Stimulated activated CD4-positive, alpha-beta T cell treated with anti-CD3 and anti-CD28 coated beads, TNF-alpha, amount 100 ng/mL, for 24 hours (primary cell): Measurements from ENCODE around the gene FAHD1.
"Not testable (repeated sequence)": the region's sequence is repeated elsewhere in the genome, so short reads cannot be mapped to it uniquely, and the experiment has no call there.

Source experiments
- DNase-seq, 3 experiments: peaks; one replicate each; pipeline ENCODE4 v3.0.0-alpha.2; 2020; ENCODE audit warnings: low read depth in 3 of 3

Gene FAHD1

DNA sequence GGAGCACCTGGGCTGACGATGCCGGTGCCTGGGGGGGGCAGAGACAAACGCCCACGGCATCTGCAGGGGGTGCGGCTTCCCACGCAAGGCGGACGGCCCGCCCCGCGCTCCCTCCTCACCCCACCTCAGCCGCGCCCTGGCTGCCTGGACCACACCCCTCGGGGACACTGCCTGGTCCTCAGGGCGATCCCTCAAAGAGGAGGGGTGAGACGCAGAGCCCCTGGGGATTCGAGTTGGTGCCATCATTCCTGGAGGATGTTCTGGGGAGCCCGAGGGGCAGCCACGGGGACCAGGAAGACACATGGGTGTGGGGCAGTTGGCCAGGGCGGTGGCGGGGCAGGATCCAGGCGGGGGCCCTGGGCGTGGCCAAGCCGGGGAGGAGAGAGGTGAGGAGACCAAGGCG, 37.4 kb upstream of the FAHD1 start:
- DNase-seq: no peak

DNA sequence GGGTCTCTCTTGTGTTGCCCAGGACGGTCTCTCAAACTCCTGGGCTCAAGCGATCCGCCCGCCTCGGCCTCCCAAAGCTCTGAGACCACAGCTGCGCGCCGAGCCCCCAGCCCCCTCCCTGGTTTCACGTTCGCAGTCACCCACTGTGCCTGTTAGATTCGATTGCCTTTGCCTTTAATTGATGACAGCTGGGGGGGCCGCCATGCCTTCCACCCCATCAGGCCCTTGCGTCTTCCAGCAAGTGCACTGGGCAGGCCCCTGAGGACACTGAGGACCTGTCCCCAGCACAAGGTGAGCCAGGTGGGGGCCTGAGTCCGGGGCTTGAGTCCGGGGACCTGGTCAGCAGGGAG, 36.8 kb upstream of the FAHD1 start:
- DNase-seq: no peak

DNA sequence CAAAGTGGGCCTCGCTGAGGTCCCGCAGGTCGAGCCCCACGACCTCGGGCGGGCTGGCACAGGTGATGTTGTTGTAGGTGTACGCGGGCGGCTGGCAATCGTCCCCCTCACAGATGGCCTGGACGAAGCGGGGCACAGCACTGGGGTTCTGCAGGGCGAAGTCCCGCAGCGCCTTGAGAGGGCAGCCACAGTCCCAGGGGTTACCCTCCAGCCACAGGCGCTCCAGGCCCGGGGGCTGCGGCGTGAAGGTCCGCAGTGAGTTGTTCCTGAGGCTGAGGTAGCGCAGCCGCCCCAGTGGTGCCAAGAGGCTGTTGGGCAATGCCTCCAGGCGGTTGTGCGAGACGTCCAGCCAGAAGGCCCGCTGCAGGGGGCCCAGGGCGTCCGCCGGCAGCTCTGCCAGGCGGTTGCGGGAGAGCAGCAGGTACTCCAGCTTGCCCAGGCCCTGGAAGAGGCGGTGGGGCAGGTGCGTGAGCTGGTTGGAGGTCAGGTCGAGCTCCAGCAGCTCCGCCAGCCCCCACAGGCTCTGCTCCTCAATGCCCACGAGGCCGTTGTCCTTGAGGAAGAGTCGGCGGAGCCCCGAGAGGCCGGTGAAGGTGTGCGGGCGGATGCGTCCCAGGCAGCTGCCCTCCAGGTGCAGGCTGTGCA, 36.3 kb upstream of the FAHD1 start:
- no peak for DNase-seq

DNA sequence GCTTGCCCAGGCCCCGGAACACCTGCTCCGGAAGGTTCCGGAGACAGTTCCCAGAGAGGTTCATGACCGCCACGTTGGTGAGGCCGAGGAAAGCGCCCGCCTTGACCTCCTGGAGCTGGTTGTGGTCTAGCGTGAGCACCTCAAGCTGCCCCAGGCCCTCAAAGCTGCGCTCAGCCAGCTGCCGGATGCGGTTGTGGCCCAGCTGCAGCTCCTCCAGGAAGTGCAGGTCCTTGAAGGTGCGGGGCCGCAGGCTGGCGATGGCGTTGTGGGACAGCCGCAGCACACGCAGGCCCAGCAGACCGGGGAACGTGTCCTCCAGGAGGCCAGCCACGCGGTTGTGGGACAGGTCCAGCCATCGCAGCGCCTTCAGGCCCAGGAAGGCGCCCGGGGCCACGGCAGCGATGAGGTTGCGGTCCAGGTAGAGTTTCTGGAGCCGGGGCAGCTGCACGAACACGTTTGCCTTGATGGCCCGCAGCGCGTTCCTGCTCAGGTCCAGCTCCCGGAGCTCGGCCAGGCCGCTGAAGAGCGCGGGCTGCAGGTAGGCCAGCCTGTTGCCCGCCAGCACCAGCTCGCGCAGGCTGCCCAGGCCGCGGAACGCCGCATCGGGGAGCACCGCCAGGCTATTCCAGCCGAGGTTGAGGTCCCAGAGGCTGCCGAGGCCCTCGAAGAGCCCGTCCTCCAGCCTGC, 35.6 kb upstream of the FAHD1 start:
- no peak for DNase-seq

DNA sequence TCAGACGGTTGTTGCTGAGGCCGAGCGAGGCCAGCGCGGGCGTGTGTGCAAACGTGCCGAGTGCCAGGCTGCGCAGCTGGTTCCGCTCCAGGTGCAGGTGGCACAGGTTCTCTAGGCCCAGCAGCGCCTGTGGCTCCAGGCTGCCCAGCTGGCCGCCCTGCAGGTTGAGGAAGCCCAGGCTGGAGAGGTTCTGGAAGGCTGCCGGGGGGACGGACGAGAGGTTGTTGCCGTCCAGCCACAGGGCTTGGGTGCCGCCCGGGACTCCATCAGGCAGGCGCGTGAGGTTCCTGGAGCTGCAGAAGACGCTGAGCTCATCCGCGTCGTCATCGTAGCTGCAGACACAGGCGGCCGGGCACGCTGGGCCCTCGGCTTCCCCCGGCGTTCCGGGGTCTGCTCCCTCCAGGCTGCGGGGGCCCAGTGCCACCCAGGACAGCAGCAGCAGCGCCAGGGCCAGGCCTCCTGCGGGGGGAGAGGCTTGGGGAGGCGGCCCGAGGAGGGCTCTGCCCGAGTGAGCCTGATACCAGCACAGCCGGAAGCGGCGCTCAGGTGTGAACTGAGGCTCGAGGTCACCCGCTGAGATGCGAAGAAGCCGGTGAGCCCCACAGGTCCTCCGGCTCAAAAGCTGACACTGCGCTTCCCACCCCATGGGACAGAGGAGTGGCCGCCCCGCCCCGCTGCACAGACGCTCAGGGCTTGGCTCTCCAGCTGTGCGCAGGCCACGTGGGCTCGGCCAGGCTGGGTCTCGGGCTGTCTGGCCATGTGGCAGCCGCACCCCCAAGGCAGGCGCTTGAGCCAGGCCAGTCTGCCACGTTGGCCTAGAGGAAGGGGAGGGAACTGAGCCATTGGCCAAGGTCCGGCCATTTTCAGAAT, 34.8 kb upstream of the FAHD1 start:
- no peak for DNase-seq

DNA sequence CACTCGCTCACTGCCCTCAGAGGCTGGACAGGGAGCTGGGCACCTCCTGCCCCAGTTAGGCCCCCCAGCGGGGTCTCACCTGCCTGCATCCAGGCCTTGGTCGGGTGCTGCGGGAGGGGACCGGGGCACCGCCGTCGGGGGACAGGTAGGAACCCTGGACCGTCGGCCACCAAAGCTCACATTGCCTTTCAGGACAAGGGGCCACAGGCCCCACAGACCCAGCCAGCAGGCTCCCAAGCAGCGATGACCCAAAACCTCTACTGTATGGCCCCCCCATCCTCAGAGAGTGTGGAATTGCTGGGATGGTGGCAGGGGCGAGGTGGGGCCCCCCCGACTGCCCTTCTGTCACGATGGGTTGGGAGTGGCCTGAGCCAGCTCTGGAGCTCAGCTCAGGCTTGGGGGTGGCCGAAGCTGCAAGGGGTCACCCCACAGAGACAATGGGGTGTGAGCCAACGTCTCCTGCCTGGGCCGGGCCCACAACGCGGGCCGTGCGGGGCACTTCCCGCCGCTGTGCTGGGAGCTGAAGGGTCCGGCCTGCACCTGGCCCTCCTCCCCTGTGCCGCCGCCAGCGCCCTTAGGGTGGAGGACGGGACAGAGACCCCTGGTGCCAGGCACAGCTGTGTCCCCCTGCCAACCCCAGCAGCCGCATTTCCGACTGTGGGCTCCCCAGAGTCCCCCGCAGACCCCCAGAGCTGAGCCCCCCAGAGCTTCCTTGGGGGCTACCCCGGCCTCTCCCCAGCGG, 34.0 kb upstream of the FAHD1 start:
- DNase-seq: no peak

DNA sequence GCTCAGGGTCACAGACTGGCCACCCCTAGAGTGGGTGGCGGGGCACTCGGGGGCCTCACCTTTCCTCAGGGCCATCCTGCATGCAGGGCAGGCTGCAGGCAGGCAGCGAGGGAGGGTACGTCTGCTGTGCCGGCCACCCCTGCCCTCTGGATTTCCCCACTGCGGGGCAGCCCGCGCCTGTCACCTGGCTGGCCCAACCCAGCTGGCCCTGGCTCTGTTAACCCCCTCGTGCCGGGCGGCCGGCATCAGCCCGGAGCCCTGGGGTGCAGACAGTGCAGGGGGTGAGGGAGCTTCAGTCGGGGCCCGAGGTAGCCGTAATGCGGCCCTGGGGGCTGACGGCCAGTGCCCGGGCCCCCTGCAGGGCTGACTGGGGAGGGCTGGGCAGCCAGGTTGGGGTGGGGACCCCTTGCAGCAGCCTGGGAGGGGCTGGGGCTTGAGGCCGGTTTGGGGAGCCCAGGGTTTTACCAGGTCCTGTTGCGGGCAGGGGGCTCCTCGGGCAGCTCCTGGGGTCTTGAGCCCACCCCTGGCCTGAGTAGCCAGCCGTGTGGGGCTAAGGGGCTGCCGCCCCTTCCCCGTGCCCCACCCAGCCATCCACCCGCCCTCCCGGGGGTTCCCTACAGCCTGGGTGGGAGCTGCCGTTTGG, 33.3 kb upstream of the FAHD1 start, which contains the start of gene IGFALS:
Gene IGFALS, minus strand, starts transcription at position 128 of the 643 bp plus-strand sequence. Its CDS starts 53 bp downstream, at position 75.
- no peak for DNase-seq

DNA sequence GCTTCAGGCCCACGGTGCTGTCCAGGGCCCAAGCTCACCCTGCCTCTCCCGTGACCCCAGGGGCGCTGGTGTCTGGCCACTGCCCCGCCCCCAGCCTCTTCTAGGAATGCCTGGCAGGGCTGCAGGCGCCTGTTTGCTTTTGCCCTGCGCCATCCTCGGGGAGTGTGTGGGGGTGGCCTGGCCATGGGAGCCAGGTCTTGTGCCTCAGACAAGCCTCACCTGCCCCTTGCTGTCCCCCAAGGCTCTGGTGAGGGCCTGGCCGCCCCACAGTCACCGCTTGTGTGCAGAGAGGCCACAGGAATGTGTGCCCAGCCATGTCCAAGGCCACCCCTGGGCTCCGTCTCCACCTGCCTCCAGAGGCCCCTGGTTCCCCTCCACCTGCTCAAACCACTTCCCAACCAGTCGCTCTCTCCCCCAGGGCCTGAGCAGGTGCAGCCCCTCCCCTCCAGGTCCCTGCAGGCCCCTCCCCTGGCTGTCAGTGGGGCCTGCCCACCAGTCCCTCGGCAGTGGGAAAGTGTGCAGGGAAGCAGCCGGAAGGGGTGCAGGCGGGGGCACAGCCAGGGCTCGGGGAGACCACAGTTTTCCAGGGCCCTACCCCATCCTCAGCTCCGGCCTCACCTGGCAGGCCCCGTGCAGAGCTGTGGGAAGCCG, 32.7 kb upstream of the FAHD1 start:
- DNase-seq: no peak

DNA sequence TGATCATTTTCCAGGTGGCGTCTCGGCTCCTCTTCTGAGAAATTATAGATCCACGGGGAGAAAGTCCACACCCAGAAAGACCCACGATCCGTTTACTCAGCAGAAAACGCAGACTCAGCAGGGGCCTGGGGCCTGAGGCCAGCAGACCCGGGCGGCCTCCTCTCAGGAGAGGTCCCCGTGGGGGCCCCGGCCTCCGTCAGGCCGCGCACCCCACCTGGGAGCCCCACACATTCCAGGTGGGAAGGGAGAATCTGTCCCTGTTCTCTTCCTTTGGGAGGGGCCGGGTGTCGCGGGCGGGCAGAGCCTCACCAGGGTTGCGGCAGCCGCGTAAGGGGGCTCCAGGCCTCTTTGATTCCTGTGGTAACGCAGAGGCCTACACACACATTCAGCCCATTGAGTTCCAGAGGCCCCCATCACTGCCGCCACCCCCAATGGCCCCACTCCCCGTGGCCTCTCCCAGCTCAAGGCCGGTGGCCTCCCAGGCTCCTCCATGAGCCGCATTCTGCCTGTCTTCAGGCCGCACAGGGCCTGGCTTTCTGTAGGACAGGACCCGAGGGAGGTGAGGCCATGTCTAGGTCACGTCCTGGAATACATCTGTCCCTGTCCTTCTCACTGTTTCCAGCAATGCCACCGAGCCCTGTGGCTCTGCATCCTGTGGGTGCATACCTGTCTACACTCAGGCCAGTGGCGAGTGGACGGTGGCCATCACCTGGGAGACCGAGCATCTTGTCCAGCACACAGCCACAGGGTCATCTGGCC, 31.9 kb upstream of the FAHD1 start:
- no peak for DNase-seq

DNA sequence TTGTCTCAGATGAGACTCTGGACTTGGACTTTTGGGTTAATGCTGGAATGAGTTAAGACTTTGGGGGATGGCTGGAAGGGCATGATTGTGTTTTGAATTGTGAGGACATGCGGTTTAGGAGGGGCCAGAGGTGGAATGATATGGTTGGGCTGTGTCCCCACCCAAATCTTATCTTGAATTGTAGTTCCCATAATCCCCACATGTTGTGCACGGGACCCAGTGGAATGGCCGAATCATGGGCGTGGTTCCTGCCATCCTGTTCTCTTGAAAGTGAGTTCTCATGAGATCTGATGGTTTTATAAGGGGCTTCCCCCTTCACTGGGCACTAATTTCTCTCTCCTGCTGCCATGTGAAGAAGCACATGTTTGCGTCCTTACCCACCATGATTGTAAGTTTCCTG, 27.7 kb upstream of the FAHD1 start:
- not testable (repeated sequence) for DNase-seq

DNA sequence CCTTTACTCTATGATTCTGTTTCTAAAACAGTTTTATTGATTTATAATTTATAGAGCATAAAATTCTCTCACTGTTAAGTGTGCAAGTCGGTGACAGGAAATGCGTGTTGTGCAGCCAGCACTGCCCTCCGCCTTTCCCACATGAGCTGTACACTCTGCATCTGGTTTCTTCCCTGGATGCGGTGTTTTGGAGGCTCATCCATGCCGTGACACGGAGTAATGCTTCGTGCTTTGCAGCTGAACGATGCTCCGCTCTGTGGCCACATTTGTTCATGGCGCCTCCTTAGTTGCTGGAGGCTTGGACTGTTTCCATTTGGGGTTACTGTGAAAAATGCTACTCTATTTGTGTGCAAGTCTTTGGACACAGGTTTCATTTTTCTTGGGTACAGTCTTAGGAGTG, 26.3 kb upstream of the FAHD1 start:
- DNase-seq: no peak

DNA sequence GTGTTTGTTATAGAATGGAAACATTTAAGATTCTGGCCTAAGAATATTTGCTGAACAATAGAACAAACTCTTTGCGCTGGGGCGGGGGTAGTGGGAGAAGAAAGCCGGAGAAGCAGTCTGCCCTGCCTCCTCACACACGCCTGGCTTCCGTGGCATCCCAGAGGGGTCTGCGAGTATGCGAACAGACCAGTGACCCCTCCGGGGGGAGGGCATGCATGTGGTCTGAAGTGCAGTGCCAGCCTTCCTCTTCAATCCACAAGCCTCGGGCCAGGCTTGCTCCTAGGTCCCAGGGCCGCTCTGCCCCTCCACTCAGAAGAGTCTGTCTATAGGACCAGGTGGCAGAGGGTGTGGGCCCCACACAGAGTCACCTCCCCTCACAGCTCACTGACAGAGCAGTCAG, 19.4 kb upstream of the FAHD1 start:
- no peak for DNase-seq

DNA sequence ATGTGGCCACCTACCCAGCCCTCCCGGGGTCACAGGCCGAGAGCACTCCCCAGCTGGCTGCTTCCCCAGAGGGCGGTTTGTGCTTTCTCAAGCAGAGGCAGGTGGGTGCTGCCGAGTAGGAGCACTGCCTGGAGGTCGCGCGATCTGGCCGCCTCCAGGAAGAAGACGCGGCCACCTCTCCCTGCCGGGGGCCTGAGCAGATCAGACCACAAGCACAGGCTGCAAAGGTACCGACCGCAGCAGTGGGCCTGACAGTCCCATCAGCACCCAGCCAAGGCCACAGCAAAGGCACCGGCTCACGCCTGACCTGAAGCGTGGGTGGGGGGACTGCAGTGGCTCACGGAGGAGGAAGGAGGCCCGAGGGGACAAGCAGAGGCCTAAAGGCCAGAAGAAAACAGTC, 18.3 kb upstream of the FAHD1 start:
- no peak for DNase-seq

DNA sequence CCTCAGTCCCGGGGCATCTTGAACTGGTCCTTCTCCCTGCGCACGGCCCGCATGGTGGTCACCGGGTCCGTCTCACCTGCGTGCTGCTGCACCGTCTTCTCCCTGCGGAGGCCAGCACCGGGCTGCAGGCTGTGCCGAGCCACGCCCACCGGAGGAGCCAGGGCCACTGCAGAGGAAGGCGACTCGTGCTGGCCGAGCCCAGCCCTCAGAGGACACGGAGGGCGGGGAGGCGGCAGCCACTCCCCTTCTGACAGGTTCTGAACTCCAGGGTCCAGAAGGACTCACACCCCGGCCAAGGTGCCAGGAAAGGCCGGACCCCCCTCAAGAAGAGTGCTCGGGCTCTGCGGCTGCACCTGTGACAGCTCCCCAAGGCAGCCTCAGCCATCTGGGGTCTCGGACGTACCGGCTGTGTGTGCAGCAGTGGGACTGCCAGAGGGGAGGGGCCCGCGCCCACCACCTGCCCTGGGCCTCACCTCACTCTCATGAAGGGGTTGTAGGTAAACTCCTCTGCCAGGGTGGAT, 17.7 kb upstream of the FAHD1 start:
- DNase-seq: no peak

DNA sequence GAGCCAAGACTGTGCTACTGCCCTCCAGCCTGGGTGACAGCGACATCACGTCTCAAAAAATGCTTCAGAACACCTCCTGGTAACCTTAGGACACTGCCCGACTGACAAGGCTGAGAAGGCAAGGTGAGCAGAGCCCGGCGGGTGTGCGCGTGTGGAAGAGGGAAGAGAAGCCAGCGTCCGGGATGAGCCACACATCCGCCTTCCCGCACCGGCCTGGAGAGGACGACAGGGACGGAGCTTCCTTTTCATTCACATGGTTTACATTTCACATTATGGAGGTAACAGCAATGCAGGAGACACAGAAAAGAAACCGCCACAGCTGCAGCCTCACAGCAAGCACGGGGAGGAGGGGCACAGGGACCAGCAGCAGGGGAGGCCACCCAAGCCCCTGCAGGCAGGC, 16.9 kb upstream of the FAHD1 start:
- no peak for DNase-seq

DNA sequence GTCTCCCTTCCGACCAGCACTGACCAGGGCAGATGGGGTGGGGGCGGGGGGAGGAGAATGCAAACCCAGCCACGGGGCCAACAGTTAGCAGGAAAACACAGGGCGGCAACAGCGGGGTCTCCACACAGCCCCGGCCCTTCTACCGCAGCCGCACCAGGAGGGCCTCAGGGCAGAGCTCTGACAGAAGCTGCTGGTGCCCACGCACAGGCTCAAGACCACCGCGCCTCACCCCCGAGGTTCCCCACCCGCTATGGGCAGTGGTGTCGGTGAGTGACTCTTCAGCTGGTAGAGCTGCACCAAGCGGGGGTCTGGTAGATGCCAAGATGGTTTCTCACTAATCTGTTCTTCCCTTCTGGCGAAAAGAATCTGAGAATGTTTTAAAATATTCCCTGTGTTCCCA, 16.5 kb upstream of the FAHD1 start:
- DNase-seq: no peak

DNA sequence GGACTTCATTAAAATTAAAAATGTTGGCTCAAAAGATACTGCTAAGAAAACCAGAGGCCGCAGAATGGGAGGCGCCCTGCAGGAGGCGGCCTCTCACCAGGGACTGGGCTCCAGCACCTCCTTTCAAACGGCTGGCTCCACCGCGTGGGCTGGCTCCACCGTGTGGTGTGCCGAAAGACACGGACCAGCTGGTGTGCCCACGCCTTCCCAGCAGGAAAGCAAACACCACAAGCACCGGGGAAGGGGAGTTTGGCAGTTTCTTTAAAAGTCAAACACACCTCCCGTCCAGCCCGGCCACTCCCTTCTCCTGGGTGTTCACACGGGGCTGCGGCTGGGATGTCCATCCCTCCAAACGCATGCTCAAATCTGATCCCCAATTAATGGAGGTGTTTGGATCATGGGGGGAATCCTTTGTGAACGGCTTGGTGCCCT, 14.3 kb upstream of the FAHD1 start:
- DNase-seq: peak in 2 of 3 experiments; percentile 16 to 70

DNA sequence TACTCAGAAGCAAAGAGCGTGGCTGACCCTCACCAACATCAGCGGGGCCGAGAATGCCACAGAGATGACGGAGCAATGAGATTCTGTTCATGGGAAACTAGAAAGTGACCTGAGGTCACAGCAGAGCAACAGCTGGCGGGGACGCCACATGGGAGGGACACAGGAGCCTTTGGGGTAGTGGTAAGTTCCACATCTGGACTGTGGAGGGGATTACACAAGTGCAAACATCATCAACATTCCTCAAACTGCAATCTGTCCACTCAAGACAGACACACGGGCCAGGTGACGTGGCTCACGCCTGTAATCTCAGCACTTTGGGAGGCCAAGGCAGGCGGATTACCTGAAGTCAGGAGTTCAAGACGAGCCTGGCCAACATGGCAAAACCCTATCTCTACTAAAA, 11.5 kb upstream of the FAHD1 start:
- DNase-seq: no peak

DNA sequence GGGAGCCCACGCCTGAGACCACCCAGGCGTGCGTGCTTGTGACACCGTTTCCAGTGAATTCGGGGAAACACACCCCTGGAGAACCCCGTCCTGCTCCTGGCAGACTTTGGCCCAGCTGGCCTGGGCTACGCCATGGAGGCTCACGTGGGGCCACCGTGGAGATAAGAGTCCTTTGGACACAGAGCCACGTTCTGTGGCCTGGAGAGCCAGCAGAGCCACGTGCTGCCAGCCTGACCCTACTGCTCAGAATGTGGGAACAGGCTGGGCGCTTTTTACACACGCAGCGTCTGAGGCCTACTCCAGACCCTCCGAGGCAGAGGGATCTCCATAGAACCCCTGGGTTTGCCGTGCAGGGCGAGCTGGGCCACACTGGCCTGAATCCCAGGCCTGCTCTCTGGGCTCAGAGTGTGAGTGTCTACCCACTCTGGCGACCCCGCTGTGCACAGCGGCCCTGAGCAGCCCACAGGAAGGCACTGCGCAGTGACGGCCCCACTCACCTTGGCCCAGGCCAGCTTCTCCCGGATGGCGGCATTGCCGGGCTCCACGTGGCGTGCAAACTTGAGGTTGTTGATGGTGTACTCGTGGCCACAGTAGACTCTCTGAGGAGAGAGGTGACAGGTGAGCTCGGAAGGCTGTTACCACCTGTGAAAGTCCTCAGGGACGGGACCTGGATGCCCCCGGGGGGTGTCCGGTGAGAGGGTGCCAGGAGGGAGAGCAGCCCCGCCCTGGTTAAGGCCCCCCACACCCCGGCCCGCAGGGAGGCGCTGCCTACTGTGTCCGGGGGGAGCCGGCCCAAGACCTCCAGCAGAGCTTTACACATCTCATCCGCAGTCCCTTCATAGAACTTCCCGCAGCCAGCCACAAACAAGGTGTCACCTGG, 10.4 kb upstream of the FAHD1 start:
- no peak for DNase-seq
